NCI-H82 (cell line): ENCODE results near the gene MARVELD3.
A peak's percentile ranks its signal among the peaks of the same experiment; 100 is the strongest.

Experiments used
- DNase-seq: peaks from one replicate; lab custom pipeline; 2025; lab: John Stamatoyannopoulos, UW

MARVELD3 gene

GRCh38 chr16:71622088-71622487 is 3.9 kb upstream of the MARVELD3 start:
- DNase-seq: no peak

DNA sequence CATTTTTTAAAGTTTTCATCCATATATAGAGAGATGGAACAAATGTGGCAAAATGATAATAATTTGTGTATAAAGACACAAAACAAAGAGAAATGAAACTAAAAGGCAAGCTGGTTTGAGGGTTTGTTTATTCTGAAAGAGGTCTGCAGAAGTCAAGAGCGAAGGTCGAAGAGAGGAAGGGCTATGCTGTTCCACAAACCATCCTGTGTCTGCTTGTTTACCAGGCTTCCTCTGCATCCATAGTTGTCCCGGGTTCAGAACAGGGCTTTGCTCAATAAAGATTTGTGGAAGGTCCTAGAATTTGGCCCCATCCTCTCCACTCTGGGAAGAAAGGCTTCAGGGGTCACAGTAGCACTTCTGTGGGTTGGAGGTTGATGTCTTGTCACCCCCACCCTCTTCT is 2.4 kb upstream of the MARVELD3 start:
- DNase-seq: no peak

DNA sequence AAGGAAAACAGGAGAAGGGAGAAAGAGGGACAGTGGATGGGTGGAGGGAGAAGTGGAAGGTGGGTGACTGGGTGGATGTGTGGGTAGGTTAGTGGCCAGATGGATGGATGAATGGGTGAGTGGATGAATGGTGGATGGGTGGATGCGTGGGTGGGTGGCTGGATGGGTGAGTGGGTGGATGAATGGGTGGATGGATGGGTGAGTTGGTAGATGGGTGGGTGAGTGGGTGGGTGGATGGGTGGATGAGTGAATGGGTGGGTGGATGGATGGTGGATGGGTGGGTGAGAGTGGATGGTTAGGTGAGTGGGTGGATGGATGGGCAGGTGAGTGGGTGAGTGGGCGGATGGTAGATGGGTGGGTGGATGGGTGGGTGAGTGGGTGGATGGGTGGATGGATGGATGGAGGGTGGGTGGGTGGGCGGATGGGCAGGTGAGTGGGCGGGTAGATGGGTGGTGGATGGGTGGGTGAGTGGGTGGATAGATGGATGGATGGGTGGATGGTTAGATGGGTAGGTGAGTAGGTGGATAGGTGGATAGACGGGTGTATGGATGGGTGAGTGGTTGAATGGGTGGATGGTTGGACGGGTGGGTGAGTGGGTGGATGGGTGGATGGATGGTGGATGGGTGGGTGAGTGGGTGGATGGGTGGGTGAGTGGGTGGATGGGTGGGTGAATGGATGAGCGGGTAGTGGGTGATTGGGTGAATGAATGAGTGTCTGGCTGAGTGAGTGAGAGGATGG is 702 bp upstream of the MARVELD3 start:
- DNase-seq: no peak

DNA sequence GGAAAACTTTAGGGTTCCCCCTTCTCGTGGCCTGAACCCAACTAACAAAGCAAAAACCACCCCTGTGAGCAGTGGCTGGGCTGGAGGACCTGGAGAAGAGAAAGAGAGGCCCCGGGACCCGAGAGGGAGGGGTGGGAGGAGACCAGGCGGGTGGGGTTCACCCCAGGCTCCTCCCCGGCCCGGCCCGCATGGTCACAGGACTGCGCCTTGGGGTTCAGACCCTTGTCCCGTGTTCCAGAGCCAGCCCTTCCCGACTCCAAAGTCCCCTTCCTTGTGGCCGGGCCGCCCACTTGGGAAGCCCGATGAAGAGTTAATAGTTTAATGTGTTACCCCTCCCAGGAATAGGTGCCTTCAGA is 852 bp downstream of the MARVELD3 start:
- no peak for DNase-seq

- DNase-seq: peak; percentile 7
Observed at GRCh38 chr16:71627731-71628181, 1.8 kb downstream of the MARVELD3 start.

GRCh38 chr16:71628810-71629209 is 2.8 kb downstream of the MARVELD3 start:
- DNase-seq: no peak

DNA sequence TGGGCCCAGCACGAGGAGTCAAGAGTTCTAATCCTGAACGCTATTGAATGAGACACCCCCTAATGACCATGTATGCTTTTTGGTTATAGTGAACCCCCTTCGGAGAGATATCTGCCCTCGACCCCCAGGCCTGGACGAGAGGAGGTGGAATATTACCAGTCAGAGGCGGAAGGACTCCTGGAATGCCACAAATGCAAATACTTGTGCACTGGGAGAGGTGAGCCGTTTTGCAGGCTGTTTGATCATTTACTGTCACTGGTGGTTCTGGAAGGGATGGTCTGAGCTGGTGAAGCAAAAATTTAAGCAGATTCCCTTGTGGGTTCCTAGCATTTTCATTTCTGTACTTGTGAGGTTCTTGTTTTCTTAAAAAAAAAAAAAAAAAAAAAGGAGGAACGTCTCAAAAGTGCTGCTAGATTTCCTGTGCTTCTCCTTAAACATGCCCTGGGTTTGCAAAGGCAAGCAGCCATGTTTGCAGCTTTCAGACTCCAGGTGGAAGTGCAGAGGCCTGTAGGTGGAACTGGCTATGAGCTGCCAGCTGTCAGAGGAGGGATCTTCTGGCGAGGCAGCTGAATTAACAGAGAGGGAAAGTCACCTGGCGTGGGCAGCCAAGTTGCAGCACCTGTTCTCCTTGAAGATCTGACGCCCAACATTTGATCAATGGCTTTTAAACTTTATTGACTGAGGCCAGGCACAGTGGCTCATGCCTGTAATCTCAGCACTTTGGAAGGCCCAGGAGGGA is 3.5 kb downstream of the MARVELD3 start:
- DNase-seq: no peak

DNA sequence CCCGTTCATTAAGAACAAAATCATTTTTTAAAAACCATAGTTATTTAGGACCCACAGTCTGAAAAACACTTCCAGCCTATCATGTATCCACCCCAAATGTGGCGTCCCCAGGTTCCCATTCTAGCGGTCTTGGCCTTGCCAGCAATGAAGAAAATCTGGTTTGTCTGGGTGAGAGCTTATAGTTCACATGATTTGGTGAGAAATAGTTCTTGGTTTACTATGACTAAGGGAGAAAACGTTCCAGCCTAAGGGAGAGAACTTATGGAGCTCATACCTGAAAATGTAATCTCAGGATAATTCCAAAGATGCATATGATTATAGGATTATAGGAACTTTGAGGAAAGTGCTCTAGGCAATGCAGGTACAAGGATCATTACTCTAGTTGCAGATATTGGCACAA is 4.8 kb downstream of the MARVELD3 start:
- no peak for DNase-seq

DNA sequence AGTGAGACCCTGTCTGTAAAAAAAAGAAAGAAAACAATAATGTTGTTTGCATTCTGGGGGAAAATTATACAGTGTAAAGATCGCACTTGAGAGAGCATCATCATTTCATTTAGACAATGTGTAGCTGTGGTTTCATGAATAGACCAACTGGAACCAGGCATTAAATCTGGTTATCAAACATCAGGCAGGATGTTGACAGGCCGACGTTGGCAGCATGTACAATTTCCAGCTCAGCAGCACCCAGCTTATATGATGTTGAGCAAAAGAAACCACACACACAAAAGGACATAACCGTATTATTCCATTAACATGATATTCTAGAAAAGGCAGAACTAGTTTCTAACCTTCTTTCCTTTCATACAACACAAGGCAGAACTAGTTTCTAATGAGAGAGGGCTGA is 5.8 kb downstream of the MARVELD3 start:
- no peak for DNase-seq

DNA sequence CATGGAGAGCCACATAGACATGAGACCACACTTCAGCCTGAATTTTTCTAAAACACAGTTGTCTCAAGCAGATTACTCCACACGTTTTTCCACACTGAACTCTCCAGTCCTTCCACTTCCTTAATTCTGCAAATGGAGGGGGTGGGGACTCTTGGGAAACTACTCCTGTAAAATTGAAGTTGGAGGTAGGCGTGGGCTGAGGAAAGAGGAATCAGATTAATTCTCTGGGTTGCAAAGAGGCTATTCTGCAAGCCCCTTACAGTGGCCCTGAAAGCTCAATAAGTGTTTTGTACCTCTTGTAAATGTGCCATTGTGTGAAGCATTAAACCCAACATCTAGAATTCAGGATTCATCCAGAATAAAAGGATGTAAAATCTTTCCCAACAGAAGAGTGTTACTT is 9.6 kb downstream of the MARVELD3 start:
- DNase-seq: no peak

GRCh38 chr16:71637398-71637797 is 11.4 kb downstream of the MARVELD3 start:
- peak; percentile 7 for DNase-seq

DNA sequence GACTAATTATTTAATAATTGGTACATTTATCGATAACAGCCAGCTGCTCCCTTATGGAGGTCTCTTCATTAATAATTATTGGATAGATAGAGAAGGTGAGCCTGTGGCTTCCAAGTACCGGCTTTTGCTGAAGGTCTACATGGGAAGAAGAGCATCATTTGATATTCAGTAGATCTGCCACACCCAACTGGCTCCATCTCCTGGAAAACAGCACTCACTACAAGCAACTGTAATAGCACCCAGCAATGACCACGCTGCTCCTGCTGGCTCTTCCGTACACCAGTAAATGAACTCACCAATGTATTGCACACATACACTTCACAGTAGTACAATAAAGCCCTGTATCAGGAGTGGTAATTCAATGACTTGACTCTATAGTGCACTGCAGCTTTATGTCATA is 19.5 kb downstream of the MARVELD3 start:
- DNase-seq: peak; percentile 53

DNA sequence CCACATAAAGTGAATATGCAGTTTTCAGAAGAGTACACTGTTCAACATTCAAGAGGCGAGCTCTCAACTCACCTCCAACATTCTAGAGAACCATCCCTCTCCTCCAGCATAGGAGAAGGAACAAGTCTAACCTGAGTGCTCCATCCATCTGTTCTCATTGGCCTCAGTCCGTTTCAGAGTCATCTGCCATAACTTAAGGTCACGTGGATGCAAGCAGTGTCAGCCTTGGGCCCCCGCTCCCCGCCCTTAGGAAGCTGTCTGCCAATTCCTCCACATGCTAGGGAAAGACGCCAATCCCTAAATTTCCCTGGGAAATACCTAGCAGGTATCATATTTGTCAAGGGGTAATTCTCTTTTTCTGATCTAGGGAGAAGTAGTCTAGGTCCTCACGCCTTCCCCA is 21.4 kb downstream of the MARVELD3 start:
- no peak for DNase-seq

DNA sequence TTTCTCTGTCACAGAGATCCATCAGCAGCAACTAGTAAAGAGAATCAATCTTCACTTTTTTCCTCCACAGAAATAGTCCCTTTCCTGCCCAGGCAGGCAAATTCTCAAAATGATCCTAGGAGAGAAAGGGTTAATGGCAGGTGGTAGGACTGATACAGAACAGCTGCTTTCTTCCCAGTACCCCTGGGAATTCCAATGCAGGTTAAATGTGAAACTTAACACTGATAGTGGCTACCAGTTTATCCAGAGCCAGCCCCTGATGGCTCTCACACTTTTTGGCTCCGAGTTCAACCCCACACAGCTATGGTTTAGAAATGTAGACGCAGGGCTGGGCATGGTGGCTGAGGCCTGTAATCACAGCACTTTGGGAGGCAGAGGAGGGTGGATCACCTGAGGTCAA is 22.2 kb downstream of the MARVELD3 start:
- peak; percentile 18 for DNase-seq

GRCh38 chr16:71648921-71649320 is 22.9 kb downstream of the MARVELD3 start:
- peak; percentile 11 for DNase-seq

GRCh38 chr16:71649704-71650103 is 23.7 kb downstream of the MARVELD3 start:
- no peak for DNase-seq

GRCh38 chr16:71658771-71659170 is 32.8 kb downstream of the MARVELD3 start:
- no peak for DNase-seq

- DNase-seq: no peak
Observed at GRCh38 chr16:71659471-71659870, 33.5 kb downstream of the MARVELD3 start.

DNA sequence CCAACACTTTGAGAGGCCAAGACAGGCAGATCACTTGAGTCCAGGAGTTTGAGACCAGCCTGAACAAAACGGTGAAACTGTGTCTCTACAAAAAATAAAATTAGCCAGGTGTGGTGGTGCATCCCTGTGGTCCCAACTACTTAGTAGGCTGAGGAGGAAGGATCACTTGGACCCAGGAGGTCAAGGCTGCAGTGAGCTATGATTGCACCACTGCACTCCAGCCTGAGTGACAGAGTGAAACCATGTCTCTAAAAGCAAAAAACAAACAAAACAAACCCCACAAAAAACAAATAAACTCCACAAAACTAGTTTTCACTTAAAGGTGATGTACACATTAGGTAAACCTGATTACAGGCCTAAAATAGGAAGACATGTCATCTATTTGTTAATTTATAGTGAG is 40.3 kb downstream of the MARVELD3 start:
- no peak for DNase-seq

- no peak for DNase-seq
Observed at GRCh38 chr16:71666928-71667707, 41.1 kb downstream of the MARVELD3 start.

DNA sequence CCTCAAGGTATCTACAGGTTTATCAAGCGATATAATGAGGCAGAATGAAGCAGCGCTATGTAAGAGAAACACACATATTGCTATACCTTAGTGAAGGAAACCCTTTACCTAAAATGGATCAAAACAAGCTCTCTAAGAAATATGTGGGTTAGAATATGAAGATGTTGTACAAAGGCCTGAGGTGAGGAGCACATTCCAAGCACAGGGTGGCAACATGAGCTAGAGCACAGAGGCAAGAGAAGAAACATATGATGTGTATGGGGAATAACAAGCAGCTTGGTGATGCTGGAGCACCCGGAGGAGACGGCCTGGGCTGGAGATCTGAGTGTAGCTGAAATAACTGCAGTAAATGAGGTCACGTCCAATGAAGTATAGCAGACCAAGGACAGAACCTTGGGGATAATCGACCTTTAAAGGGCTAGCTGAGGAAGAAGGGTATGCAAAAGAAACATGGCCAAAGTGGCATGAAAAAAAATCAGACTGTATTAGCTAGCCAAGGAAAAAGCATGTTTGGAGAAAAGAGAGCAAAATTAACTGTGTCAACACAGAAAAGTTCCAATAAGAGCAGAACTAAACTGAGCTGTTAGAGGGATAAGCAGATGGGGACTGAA is 44.0 kb downstream of the MARVELD3 start:
- DNase-seq: no peak

GRCh38 chr16:71670537-71670936 is 44.6 kb downstream of the MARVELD3 start:
- no peak for DNase-seq
